ENCODE data around the gene C22orf23. TPM values are rescaled to one million over a fixed set of nuclear protein-coding genes. Genes with fewer than 3 reads are reported as not detected.

C22orf23 gene
- polyA plus RNA-seq, 1 of the 3 experiments (the other 2 are of a cell fraction), result 0.33 TPM

DNA sequence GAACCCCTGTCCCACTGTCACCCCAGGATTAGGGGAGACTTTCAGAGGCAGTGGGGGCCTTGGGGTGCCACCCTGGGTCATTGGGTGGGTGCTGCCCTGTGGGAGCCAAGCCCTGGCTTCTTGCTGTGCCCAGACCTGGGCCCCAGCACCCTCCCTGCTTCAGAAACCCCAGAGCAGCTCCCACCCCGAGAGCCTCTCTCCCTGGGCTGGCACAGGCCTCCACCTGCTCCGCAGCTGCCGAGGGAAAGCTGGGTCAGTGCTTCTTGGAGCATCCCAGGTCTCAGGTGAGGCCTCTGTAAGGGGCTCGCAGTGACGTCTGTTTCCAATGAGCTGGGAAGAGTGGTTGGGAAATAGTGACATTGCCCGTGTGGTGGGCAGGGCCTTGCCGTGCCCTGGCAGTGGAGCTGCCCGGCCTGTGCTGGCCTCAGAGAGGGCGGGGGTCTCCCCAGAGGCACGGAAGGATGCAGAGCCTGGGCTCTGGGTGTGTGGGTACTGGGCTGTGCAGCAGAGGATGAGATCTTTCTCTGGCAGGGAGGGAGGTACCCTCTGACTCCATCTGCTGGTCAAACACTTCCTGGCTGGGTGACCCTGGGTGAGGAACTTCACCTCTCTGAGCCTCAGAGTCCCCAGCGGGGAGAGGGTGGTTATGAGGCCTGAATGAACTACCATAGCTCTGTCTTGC is 23.0 kb downstream of the C22orf23 start:
- Histone ChIP-seq H3F3A (replicated peaks; ENCODE audit: insufficient read depth) (peaks cover 14% of the 10 kb centered on the region), H3K4me3 (ENCODE audit: low read depth in 2 of 2, low read length in 1 of 2) (no peak overlapping the region), H3K36me3 (replicated peaks in 1 of 2; ENCODE audit: control insufficient read depth in 1 of 2, insufficient read depth in 2 of 2, low read length in 1 of 2) (peaks cover 15 to 35% of the 10 kb centered on the region in 2 experiments), H3K9me2 (no peaks in the 10 kb centered on the region), H2AFZ (ENCODE audit: low read depth) (no peak overlapping the region), H3K4me1 (ENCODE audit: control insufficient read depth in 1 of 2, insufficient read depth in 2 of 2, low read depth in 1 of 2, low read length in 1 of 2) (peaks cover 6 to 7% of the 10 kb centered on the region in 2 experiments; a peak in 3 of 4 replicates), H3K4me2 (no peak overlapping the region), H3K9me3 (no peaks in the 10 kb centered on the region), H3K27ac (ENCODE audit: low read depth in 2 of 2, low read length in 1 of 2) (no peak overlapping the region), H3K79me2 (ENCODE audit: insufficient read depth) (no peaks in the 10 kb centered on the region; the same call in 1 of the 2 replicates), H3K9ac (no peak overlapping the region), H3K27me3 (ENCODE audit: insufficient read depth) (no peaks in the 10 kb centered on the region), H4K20me1 (ENCODE audit: insufficient read depth) (peaks cover 8% of the 10 kb centered on the region; the same call in 1 of the 2 replicates)
- WGBS (ENCODE audit: low lambda C conversion rate), result 100% methylated on average over 7 of the region's 11 CpGs
- CTCF ChIA-PET, result interaction anchor here (1.0 to 1.9 kb wide), 3 partner anchors 22 to 113 kb away, joined by 3 to 10 read pairs (median 3); no protein-coding TSS in a partner anchor
- POLR2A ChIA-PET, result interaction anchor here (0.9 kb wide), 1 partner anchor 25 kb away, joined by 3 read pairs; no protein-coding TSS in a partner anchor
- peak; percentile 64 for DNase-seq
- TF ChIP-seq, protein P1, sequence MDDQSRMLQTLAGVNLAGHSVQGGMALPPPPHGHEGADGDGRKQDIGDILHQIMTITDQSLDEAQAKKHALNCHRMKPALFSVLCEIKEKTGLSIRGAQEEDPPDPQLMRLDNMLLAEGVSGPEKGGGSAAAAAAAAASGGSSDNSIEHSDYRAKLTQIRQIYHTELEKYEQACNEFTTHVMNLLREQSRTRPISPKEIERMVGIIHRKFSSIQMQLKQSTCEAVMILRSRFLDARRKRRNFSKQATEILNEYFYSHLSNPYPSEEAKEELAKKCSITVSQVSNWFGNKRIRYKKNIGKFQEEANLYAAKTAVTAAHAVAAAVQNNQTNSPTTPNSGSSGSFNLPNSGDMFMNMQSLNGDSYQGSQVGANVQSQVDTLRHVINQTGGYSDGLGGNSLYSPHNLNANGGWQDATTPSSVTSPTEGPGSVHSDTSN (IDR thresholded peaks at IDR 0.05), result no peak
- TF ChIP-seq EZH2phosphoT487 (IDR thresholded peaks at IDR 0.05; ENCODE audit: borderline replicate concordance, low read depth) (no peak), GATA2 (CRISPR knock-in tag; IDR thresholded peaks at IDR 0.05) (no peak), FOXM1 (IDR thresholded peaks at IDR 0.05; ENCODE audit: low read depth) (no peak), TCF12 (IDR thresholded peaks at IDR 0.05) (no peak), POLR2AphosphoS5 (IDR thresholded peaks at IDR 0.05; ENCODE audit: low read depth, low read length) (no peak), TAF1 (IDR thresholded peaks at IDR 0.05; ENCODE audit: borderline replicate concordance, low read depth, low read length) (no peak), EP300 (IDR thresholded peaks at IDR 0.05; ENCODE audit: borderline replicate concordance in 1 of 2, low read depth in 1 of 2, low read length in 1 of 2) (no peak), RFX5 (IDR thresholded peaks at IDR 0.05; ENCODE audit: low read length) (no peak), SIN3A (IDR thresholded peaks at IDR 0.05; ENCODE audit: borderline replicate concordance, low read depth, low read length) (no peak), RAD21 (IDR thresholded peaks at IDR 0.05; ENCODE audit: low read length) (peak; percentile 17; the same call in 1 of the 2 replicates), ELF1 (IDR thresholded peaks at IDR 0.05) (no peak), SMC3 (IDR thresholded peaks at IDR 0.05; ENCODE audit: low read depth, low read length) (peak; percentile 25; the same call in 1 of the 2 replicates), RCOR1 (IDR thresholded peaks at IDR 0.05; ENCODE audit: low read length) (no peak), RXRA (IDR thresholded peaks at IDR 0.05; ENCODE audit: borderline replicate concordance, low read depth) (no peak)
- TF ChIP-seq, protein P2, sequence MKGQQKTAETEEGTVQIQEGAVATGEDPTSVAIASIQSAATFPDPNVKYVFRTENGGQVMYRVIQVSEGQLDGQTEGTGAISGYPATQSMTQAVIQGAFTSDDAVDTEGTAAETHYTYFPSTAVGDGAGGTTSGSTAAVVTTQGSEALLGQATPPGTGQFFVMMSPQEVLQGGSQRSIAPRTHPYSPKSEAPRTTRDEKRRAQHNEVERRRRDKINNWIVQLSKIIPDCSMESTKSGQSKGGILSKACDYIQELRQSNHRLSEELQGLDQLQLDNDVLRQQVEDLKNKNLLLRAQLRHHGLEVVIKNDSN (IDR thresholded peaks at IDR 0.05; ENCODE audit: borderline replicate concordance, low read depth), result no peak
- TF ChIP-seq, protein P3, sequence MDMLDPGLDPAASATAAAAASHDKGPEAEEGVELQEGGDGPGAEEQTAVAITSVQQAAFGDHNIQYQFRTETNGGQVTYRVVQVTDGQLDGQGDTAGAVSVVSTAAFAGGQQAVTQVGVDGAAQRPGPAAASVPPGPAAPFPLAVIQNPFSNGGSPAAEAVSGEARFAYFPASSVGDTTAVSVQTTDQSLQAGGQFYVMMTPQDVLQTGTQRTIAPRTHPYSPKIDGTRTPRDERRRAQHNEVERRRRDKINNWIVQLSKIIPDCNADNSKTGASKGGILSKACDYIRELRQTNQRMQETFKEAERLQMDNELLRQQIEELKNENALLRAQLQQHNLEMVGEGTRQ (IDR thresholded peaks at IDR 0.05; ENCODE audit: borderline replicate concordance, low read depth, low read length), result no peak
- TF ChIP-seq, protein P4, sequence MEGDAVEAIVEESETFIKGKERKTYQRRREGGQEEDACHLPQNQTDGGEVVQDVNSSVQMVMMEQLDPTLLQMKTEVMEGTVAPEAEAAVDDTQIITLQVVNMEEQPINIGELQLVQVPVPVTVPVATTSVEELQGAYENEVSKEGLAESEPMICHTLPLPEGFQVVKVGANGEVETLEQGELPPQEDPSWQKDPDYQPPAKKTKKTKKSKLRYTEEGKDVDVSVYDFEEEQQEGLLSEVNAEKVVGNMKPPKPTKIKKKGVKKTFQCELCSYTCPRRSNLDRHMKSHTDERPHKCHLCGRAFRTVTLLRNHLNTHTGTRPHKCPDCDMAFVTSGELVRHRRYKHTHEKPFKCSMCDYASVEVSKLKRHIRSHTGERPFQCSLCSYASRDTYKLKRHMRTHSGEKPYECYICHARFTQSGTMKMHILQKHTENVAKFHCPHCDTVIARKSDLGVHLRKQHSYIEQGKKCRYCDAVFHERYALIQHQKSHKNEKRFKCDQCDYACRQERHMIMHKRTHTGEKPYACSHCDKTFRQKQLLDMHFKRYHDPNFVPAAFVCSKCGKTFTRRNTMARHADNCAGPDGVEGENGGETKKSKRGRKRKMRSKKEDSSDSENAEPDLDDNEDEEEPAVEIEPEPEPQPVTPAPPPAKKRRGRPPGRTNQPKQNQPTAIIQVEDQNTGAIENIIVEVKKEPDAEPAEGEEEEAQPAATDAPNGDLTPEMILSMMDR (IDR thresholded peaks at IDR 0.05), result peak; percentile 45
- TF ChIP-seq, protein P5, sequence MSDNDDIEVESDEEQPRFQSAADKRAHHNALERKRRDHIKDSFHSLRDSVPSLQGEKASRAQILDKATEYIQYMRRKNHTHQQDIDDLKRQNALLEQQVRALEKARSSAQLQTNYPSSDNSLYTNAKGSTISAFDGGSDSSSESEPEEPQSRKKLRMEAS (IDR thresholded peaks at IDR 0.05; ENCODE audit: low read depth), result no peak
